Measurements from ENCODE around the gene OR2T35.

DNA sequence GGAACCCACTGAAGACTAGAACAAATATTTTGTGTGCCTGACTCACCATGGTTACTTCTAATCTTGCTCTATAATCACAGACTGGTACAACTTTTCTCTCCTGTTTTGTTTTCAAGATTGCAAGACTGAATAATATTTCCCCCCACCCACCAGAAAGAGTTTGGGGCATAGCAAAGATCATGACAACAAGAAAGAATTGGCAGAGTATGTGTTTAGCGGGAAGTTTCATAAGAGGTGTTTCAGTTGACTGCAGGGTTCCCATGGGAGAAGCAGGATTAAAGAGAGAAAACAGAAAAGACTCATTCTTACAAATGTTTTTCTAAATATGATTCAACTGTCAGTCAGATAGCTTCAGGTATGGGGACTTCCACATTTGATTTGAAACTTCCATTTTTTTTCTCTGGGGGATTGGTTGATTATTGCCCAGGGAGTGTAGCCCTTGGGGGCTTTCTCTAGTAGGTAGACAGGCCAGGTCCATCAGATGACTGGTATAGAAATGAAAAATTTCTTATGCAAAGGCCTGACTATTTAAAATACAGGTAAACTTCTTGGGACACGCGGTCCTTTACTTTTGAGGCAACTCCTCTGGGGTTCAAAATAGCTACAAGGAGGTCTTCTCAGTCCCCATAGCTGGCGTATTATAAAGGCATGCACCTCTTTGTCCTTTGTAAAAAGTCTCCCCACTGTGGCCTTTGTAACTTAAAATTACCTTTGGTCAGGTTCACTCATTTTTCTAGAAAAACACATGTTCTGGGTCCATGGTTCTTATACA is 43.6 kb upstream of the OR2T35 start:
- TF ChIP-seq, protein P1, sequence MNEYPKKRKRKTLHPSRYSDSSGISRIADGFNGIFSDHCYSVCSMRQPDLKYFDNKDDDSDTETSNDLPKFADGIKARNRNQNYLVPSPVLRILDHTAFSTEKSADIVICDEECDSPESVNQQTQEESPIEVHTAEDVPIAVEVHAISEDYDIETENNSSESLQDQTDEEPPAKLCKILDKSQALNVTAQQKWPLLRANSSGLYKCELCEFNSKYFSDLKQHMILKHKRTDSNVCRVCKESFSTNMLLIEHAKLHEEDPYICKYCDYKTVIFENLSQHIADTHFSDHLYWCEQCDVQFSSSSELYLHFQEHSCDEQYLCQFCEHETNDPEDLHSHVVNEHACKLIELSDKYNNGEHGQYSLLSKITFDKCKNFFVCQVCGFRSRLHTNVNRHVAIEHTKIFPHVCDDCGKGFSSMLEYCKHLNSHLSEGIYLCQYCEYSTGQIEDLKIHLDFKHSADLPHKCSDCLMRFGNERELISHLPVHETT (CRISPR knock-in tag; conservative IDR thresholded peaks at IDR 0.05) = no peak
- TF ChIP-seq TAF1 (CRISPR knock-in tag; IDR thresholded peaks at IDR 0.05) = no peak
- TF ChIP-seq JUND (CRISPR knock-in tag; IDR thresholded peaks at IDR 0.05) = no peak
- no peak for TF ChIP-seq NR1H2 (CRISPR knock-in tag; IDR thresholded peaks at IDR 0.05; ENCODE audit: borderline replicate concordance, low read depth)
- TF ChIP-seq TCF7L2 (IDR thresholded peaks at IDR 0.05; ENCODE audit: low read depth, low read length) = no peak
- TF ChIP-seq MYNN (CRISPR knock-in tag; IDR thresholded peaks at IDR 0.05; ENCODE audit: low read depth) = no peak
- TF ChIP-seq, protein P2, sequence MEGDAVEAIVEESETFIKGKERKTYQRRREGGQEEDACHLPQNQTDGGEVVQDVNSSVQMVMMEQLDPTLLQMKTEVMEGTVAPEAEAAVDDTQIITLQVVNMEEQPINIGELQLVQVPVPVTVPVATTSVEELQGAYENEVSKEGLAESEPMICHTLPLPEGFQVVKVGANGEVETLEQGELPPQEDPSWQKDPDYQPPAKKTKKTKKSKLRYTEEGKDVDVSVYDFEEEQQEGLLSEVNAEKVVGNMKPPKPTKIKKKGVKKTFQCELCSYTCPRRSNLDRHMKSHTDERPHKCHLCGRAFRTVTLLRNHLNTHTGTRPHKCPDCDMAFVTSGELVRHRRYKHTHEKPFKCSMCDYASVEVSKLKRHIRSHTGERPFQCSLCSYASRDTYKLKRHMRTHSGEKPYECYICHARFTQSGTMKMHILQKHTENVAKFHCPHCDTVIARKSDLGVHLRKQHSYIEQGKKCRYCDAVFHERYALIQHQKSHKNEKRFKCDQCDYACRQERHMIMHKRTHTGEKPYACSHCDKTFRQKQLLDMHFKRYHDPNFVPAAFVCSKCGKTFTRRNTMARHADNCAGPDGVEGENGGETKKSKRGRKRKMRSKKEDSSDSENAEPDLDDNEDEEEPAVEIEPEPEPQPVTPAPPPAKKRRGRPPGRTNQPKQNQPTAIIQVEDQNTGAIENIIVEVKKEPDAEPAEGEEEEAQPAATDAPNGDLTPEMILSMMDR (CRISPR knock-in tag; IDR thresholded peaks at IDR 0.05) = no peak
